GM23338 (cell line): ENCODE results near the gene ADGRG4. TPM values are rescaled to one million over a fixed set of nuclear protein-coding genes. Genes with fewer than 3 reads are reported as not detected.

Experiments
- ATAC-seq: fragments of 200-7000 bp; cut with Tn5 transposase; 3 replicates; pipeline ENCODE4 v1.9.1; 2020
- DNase-seq: peaks from one replicate; pipeline ENCODE4 v3.0.0-alpha.2; 2015; ENCODE audit warnings: low spot score
- H2AFZ ChIP-seq: fragments of 200-600 bp; sonication (generic); 2 replicates; pipeline ENCODE4 v1.8.0; 2016; ENCODE audit warnings: antibody characterized with exemption, mild to moderate bottlenecking, moderate library complexity
- H3F3A ChIP-seq: fragments of 200-600 bp; sonication (generic); replicated peaks from 2 replicates; pipeline ENCODE4 v1.8.0; 2017; ENCODE audit warnings: antibody characterized with exemption, mixed run types, low read depth
- H3K27ac ChIP-seq: fragments of 200-600 bp; sonication (generic); 2 replicates; pipeline ENCODE4 v1.6.1; 2016; ENCODE audit warnings: low read depth
- H3K27me3 ChIP-seq: fragments of 200-600 bp; sonication (generic); 2 replicates; pipeline ENCODE4 v1.8.0; 2016; ENCODE audit warnings: mild to moderate bottlenecking, mixed run types, moderate library complexity; ENCODE audit not compliant: insufficient read depth
- H3K36me3 ChIP-seq: fragments of 200-600 bp; sonication (generic); 2 replicates; pipeline ENCODE4 v1.8.0; 2016; ENCODE audit warnings: mild to moderate bottlenecking; ENCODE audit not compliant: insufficient read depth
- H3K4me1 ChIP-seq: fragments of 200-600 bp; sonication (generic); 2 replicates; pipeline ENCODE4 v1.8.0; 2016; ENCODE audit warnings: mild to moderate bottlenecking, moderate library complexity; ENCODE audit not compliant: insufficient read depth
- H3K4me2 ChIP-seq: fragments of 200-600 bp; sonication (generic); 2 replicates; pipeline ENCODE4 v1.7.1; 2017; ENCODE audit warnings: mixed run types
- H3K4me3 ChIP-seq: fragments of 200-600 bp; sonication (generic); 2 replicates; pipeline ENCODE4 v1.6.1; 2016; ENCODE audit warnings: mixed run types
- H3K79me2 ChIP-seq: fragments of 200-600 bp; sonication (generic); replicated peaks from 2 replicates; pipeline ENCODE4 v1.8.0; 2017; ENCODE audit warnings: mild to moderate bottlenecking; ENCODE audit not compliant: insufficient read depth
- H3K9me2 ChIP-seq: fragments of 200-600 bp; sonication (generic); 2 replicates; pipeline ENCODE4 v1.8.0; 2017; ENCODE audit not compliant: insufficient read depth
- H4K20me1 ChIP-seq: fragments of 200-600 bp; sonication (generic); replicated peaks from 2 replicates; pipeline ENCODE4 v1.8.0; 2017; ENCODE audit warnings: mild to moderate bottlenecking; ENCODE audit not compliant: insufficient read depth
- H3K27ac Mint-ChIP-seq: 2 replicates; pipeline ENCODE4 v1.8.0; 2020; ENCODE audit warnings: inconsistent platforms, mild to moderate bottlenecking, moderate library complexity, mixed read lengths
- H3K27me3 Mint-ChIP-seq: 3 replicates; pipeline ENCODE4 v1.8.0; 2022; ENCODE audit warnings: low read depth, mild to moderate bottlenecking, moderate library complexity, mixed read lengths, inconsistent platforms; ENCODE audit not compliant: insufficient read depth, poor library complexity
- H3K36me3 Mint-ChIP-seq: 3 replicates; pipeline ENCODE4 v1.8.0; 2021; ENCODE audit warnings: low read depth, mild to moderate bottlenecking, inconsistent platforms, moderate library complexity, mixed read lengths
- H3K4me1 Mint-ChIP-seq: 3 replicates; pipeline ENCODE4 v1.8.0; 2020; ENCODE audit warnings: mild to moderate bottlenecking, inconsistent platforms, mixed read lengths
- H3K4me3 Mint-ChIP-seq: 3 replicates; pipeline ENCODE4 v1.8.0; 2021; ENCODE audit warnings: moderate library complexity, mild to moderate bottlenecking, inconsistent platforms, mixed read lengths
- H3K9me3 Mint-ChIP-seq: 3 replicates; pipeline ENCODE4 v1.8.0; 2020; ENCODE audit warnings: moderate library complexity, mild to moderate bottlenecking, inconsistent platforms, mixed read lengths
- CREB1 ChIP-seq: fragments of 250-450 bp; sonication (Bioruptor Pico); IDR thresholded peaks from 2 replicates; pipeline ENCODE4 v1.5.0; 2020; ENCODE audit warnings: low read depth, mild to moderate bottlenecking, moderate library complexity
- EZH2 ChIP-seq: fragments of 200-600 bp; sonication (generic); IDR thresholded peaks from one replicate; pipeline ENCODE4 v1.8.0; 2017; ENCODE audit warnings: antibody characterized with exemption, mild to moderate bottlenecking, low read depth; ENCODE audit not compliant: unreplicated experiment
- EZH2phosphoT487 ChIP-seq: fragments of 200-600 bp; sonication (generic); IDR thresholded peaks from one replicate; pipeline ENCODE4 v1.8.1; 2018; ENCODE audit warnings: antibody characterized with exemption; ENCODE audit not compliant: unreplicated experiment
- JUNB ChIP-seq: IDR thresholded peaks from one replicate; pipeline ENCODE4 v1.6.1; 2016; ENCODE audit warnings: antibody characterized with exemption; ENCODE audit not compliant: unreplicated experiment
- NANOG ChIP-seq: IDR thresholded peaks from 2 replicates; pipeline ENCODE4 v1.6.1; 2016; ENCODE audit warnings: antibody characterized with exemption, borderline replicate concordance
- POLR2AphosphoS5 ChIP-seq: IDR thresholded peaks from 2 replicates; pipeline ENCODE4 v1.6.1; 2016; ENCODE audit warnings: antibody characterized with exemption, low read depth
- STAT1 ChIP-seq: IDR thresholded peaks from one replicate; pipeline ENCODE4 v1.6.1; 2016; ENCODE audit warnings: antibody characterized with exemption; ENCODE audit not compliant: unreplicated experiment
- ZNF114 ChIP-seq: fragments of 250-450 bp; sonication (Bioruptor Pico); IDR thresholded peaks from 2 replicates; pipeline ENCODE4 v1.5.0; 2020; ENCODE audit warnings: mild to moderate bottlenecking, moderate library complexity
- ZNF331 ChIP-seq: fragments of 250-450 bp; sonication (Bioruptor Pico); IDR thresholded peaks from 2 replicates; pipeline ENCODE4 v1.5.0; 2020; ENCODE audit warnings: low read depth, mild to moderate bottlenecking, moderate library complexity
- polyA plus RNA-seq: library from polyadenylated mRNA; unstranded; fragments of >200 nt; fragmentation: Nextera tagmentation; extraction: Ambion mirVana; gene quantifications from 2 replicates; pipeline ENCODE4 v1.2.1, GENCODE V29; 2016
- total RNA-seq: library from RNA; depleted of rRNA; stranded (reverse); fragments of >200 nt; shearing (Covaris generic); gene quantifications from 2 replicates; pipeline ENCODE4 v1.2.3, GENCODE V29; 2014
- TF ChIP-seq, protein P1 (sequence below): IDR thresholded peaks from 2 replicates; pipeline ENCODE4 v1.6.1; 2016; ENCODE audit warnings: antibody characterized with exemption
- TF ChIP-seq, protein P2 (sequence below): fragments of 250-450 bp; sonication (Bioruptor Pico); IDR thresholded peaks from 2 replicates; pipeline ENCODE4 v1.5.0; 2020; ENCODE audit warnings: mild to moderate bottlenecking, moderate library complexity
- TF ChIP-seq, protein P3 (sequence below), 2 experiments: fragments of 200-600 bp in 1 of 2; sonication (generic) in 1 of 2; conservative IDR thresholded peaks; 2 replicates each; pipeline versions ENCODE4 v1.5.1 to v1.6.1; 2016 to 2017; ENCODE audit warnings: antibody characterized with exemption in 2 of 2, low read depth in 2 of 2, mild to moderate bottlenecking in 2 of 2, moderate library complexity in 1 of 2
- TF ChIP-seq, protein P4 (sequence below): IDR thresholded peaks from one replicate; pipeline ENCODE4 v1.6.1; 2018; ENCODE audit warnings: antibody characterized with exemption; ENCODE audit not compliant: unreplicated experiment

Gene ADGRG4
- total and polyA plus RNA-seq, 2 experiments from 2014 or later: not detected

DNA sequence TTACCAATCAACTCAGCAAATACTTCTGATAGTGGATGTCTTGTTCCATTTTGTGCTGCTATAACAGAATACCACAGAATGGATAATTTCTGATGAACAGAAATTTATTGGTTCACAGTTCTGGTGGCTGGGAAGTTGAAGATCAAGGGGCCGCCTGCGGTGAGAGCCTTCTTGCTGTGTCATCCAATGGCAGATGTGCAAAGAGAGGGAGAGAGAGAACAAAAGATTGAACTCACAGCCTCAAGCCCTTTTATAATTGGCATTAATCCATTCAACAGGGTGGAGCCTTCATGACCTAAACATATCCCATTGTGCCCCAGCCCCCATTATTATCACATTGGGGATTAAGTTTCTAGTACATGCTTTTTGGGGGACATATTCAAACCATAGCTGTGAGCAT is 86.1 kb downstream of the ADGRG4 start:
- Histone ChIP-seq H3F3A (no peaks in the 10 kb centered on the region), H3K4me1 (no peaks in the 10 kb centered on the region), H3K79me2 (no peaks in the 10 kb centered on the region), H2AFZ (no peak overlapping the region), H3K27ac (no peak overlapping the region), H3K36me3 (no peaks in the 10 kb centered on the region), H3K27me3 (no peaks in the 10 kb centered on the region), H3K9me2 (no peaks in the 10 kb centered on the region), H3K4me2 (no peak overlapping the region), H4K20me1 (no peaks in the 10 kb centered on the region), H3K4me3 (no peak overlapping the region)
- peaks cover 3% of the 10 kb centered on the region; the same call in 1 of the 3 replicates for H3K4me1 Mint-ChIP-seq
- H3K4me3 Mint-ChIP-seq: no peak overlapping the region
- no peaks in the 10 kb centered on the region for H3K36me3 Mint-ChIP-seq
- H3K9me3 Mint-ChIP-seq: no peaks in the 10 kb centered on the region
- H3K27ac Mint-ChIP-seq: no peak overlapping the region
- no peaks in the 10 kb centered on the region for H3K27me3 Mint-ChIP-seq
- ATAC-seq (no peak), DNase-seq (no peak)
- TF ChIP-seq NANOG: no peak
- TF ChIP-seq, protein P1, sequence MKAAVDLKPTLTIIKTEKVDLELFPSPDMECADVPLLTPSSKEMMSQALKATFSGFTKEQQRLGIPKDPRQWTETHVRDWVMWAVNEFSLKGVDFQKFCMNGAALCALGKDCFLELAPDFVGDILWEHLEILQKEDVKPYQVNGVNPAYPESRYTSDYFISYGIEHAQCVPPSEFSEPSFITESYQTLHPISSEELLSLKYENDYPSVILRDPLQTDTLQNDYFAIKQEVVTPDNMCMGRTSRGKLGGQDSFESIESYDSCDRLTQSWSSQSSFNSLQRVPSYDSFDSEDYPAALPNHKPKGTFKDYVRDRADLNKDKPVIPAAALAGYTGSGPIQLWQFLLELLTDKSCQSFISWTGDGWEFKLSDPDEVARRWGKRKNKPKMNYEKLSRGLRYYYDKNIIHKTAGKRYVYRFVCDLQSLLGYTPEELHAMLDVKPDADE: no peak
- TF ChIP-seq, protein P2, sequence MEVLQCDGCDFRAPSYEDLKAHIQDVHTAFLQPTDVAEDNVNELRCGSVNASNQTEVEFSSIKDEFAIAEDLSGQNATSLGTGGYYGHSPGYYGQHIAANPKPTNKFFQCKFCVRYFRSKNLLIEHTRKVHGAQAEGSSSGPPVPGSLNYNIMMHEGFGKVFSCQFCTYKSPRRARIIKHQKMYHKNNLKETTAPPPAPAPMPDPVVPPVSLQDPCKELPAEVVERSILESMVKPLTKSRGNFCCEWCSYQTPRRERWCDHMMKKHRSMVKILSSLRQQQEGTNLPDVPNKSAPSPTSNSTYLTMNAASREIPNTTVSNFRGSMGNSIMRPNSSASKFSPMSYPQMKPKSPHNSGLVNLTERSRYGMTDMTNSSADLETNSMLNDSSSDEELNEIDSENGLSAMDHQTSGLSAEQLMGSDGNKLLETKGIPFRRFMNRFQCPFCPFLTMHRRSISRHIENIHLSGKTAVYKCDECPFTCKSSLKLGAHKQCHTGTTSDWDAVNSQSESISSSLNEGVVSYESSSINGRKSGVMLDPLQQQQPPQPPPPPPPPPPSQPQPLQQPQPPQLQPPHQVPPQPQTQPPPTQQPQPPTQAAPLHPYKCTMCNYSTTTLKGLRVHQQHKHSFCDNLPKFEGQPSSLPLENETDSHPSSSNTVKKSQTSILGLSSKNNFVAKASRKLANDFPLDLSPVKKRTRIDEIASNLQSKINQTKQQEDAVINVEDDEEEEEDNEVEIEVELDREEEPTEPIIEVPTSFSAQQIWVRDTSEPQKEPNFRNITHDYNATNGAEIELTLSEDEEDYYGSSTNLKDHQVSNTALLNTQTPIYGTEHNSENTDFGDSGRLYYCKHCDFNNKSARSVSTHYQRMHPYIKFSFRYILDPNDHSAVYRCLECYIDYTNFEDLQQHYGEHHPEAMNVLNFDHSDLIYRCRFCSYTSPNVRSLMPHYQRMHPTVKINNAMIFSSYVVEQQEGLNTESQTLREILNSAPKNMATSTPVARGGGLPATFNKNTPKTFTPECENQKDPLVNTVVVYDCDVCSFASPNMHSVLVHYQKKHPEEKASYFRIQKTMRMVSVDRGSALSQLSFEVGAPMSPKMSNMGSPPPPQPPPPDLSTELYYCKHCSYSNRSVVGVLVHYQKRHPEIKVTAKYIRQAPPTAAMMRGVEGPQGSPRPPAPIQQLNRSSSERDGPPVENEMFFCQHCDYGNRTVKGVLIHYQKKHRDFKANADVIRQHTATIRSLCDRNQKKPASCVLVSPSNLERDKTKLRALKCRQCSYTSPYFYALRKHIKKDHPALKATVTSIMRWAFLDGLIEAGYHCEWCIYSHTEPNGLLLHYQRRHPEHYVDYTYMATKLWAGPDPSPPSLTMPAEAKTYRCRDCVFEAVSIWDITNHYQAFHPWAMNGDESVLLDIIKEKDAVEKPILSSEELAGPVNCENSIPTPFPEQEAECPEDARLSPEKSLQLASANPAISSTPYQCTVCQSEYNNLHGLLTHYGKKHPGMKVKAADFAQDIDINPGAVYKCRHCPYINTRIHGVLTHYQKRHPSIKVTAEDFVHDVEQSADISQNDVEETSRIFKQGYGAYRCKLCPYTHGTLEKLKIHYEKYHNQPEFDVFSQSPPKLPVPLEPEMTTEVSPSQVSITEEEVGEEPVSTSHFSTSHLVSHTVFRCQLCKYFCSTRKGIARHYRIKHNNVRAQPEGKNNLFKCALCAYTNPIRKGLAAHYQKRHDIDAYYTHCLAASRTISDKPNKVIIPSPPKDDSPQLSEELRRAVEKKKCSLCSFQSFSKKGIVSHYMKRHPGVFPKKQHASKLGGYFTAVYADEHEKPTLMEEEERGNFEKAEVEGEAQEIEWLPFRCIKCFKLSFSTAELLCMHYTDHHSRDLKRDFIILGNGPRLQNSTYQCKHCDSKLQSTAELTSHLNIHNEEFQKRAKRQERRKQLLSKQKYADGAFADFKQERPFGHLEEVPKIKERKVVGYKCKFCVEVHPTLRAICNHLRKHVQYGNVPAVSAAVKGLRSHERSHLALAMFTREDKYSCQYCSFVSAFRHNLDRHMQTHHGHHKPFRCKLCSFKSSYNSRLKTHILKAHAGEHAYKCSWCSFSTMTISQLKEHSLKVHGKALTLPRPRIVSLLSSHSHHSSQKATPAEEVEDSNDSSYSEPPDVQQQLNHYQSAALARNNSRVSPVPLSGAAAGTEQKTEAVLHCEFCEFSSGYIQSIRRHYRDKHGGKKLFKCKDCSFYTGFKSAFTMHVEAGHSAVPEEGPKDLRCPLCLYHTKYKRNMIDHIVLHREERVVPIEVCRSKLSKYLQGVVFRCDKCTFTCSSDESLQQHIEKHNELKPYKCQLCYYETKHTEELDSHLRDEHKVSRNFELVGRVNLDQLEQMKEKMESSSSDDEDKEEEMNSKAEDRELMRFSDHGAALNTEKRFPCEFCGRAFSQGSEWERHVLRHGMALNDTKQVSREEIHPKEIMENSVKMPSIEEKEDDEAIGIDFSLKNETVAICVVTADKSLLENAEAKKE: no peak
- no peak for TF ChIP-seq POLR2AphosphoS5
- no peak for TF ChIP-seq EZH2phosphoT487
- no peak for TF ChIP-seq JUNB
- TF ChIP-seq EZH2: no peak
- TF ChIP-seq, protein P3, sequence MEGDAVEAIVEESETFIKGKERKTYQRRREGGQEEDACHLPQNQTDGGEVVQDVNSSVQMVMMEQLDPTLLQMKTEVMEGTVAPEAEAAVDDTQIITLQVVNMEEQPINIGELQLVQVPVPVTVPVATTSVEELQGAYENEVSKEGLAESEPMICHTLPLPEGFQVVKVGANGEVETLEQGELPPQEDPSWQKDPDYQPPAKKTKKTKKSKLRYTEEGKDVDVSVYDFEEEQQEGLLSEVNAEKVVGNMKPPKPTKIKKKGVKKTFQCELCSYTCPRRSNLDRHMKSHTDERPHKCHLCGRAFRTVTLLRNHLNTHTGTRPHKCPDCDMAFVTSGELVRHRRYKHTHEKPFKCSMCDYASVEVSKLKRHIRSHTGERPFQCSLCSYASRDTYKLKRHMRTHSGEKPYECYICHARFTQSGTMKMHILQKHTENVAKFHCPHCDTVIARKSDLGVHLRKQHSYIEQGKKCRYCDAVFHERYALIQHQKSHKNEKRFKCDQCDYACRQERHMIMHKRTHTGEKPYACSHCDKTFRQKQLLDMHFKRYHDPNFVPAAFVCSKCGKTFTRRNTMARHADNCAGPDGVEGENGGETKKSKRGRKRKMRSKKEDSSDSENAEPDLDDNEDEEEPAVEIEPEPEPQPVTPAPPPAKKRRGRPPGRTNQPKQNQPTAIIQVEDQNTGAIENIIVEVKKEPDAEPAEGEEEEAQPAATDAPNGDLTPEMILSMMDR (conservative IDR thresholded peaks at IDR 0.05; ENCODE audit: low read depth in 2 of 2): no peak
- TF ChIP-seq, protein P4, sequence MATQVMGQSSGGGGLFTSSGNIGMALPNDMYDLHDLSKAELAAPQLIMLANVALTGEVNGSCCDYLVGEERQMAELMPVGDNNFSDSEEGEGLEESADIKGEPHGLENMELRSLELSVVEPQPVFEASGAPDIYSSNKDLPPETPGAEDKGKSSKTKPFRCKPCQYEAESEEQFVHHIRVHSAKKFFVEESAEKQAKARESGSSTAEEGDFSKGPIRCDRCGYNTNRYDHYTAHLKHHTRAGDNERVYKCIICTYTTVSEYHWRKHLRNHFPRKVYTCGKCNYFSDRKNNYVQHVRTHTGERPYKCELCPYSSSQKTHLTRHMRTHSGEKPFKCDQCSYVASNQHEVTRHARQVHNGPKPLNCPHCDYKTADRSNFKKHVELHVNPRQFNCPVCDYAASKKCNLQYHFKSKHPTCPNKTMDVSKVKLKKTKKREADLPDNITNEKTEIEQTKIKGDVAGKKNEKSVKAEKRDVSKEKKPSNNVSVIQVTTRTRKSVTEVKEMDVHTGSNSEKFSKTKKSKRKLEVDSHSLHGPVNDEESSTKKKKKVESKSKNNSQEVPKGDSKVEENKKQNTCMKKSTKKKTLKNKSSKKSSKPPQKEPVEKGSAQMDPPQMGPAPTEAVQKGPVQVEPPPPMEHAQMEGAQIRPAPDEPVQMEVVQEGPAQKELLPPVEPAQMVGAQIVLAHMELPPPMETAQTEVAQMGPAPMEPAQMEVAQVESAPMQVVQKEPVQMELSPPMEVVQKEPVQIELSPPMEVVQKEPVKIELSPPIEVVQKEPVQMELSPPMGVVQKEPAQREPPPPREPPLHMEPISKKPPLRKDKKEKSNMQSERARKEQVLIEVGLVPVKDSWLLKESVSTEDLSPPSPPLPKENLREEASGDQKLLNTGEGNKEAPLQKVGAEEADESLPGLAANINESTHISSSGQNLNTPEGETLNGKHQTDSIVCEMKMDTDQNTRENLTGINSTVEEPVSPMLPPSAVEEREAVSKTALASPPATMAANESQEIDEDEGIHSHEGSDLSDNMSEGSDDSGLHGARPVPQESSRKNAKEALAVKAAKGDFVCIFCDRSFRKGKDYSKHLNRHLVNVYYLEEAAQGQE: no peak
- no peak for TF ChIP-seq ZNF114 (CRISPR knock-in tag)
- TF ChIP-seq ZNF331: no peak
- TF ChIP-seq STAT1: no peak
- TF ChIP-seq CREB1 (CRISPR knock-in tag): no peak
